HEK293 (cell line): ENCODE results near the gene APOL4.

Experiments
- CTCF ChIA-PET: fragments of 350-600 bp; formaldehyde crosslinking; extraction: SDS; loops from one replicate; lab custom pipeline; 2021; ENCODE audit warnings: antibody characterized with exemption; lab: Yijun Ruan, JAX
- POLR2A ChIA-PET: fragments of 300-600 bp; formaldehyde crosslinking; extraction: SDS; loops from one replicate; lab custom pipeline; 2020; ENCODE audit warnings: antibody characterized with exemption, inconsistent platforms; lab: Yijun Ruan, JAX
- H3K27ac ChIP-seq: fragments of 200-500 bp; sonication (Bioruptor generic); 2 replicates; pipeline ENCODE4 v1.5.1; 2014; ENCODE audit warnings: low read depth, low read length, control low read depth, inconsistent platforms; ENCODE audit errors: extremely low read depth
- H3K36me3 ChIP-seq, 2 experiments: fragments of 200-500 bp in 1 of 2; sonication (Bioruptor generic) in 1 of 2; 1 replicate in 1 of 2; 2 replicates in 1 of 2; pipeline ENCODE4 v1.5.1; 2014 to 2017; ENCODE audit warnings: inconsistent platforms in 2 of 2, low read length in 2 of 2; ENCODE audit not compliant: control insufficient read depth in 2 of 2, insufficient read depth in 1 of 2
- H3K4me1 ChIP-seq: fragments of 200-500 bp; sonication (Bioruptor generic); 2 replicates; pipeline ENCODE4 v1.5.1; 2014; ENCODE audit warnings: mild to moderate bottlenecking, low read length, inconsistent platforms; ENCODE audit not compliant: control insufficient read depth, insufficient read depth
- H3K4me3 ChIP-seq: 2 replicates; pipeline ENCODE4 v1.5.1; 2011; ENCODE audit warnings: low read depth, mild to moderate bottlenecking, control low read depth, low read length, moderate library complexity
- H3K9me3 ChIP-seq: fragments of 200-500 bp; sonication (Bioruptor generic); 2 replicates; pipeline ENCODE4 v1.5.1; 2014; ENCODE audit warnings: low read depth, low read length, inconsistent platforms; ENCODE audit not compliant: control insufficient read depth, insufficient read depth
- KLF1 ChIP-seq: fragments of 450-650 bp; formaldehyde crosslinking; IDR thresholded peaks from 2 replicates; pipeline ENCODE4 v1.5.1; 2016; ENCODE audit warnings: missing biosample characterization, missing genetic modification characterization
- SCRT1 ChIP-seq: fragments of 450-650 bp; formaldehyde crosslinking; IDR thresholded peaks from 2 replicates; pipeline ENCODE4 v1.5.1; 2016; ENCODE audit warnings: missing biosample characterization, missing genetic modification characterization, borderline replicate concordance
- SETDB1 ChIP-seq: IDR thresholded peaks from one replicate; pipeline ENCODE4 v1.6.1; 2017; ENCODE audit warnings: mild to moderate bottlenecking, low read length, moderate library complexity, mixed read lengths; ENCODE audit not compliant: insufficient read length
- SP2 ChIP-seq: fragments of 450-650 bp; formaldehyde crosslinking; IDR thresholded peaks from 2 replicates; pipeline ENCODE4 v1.5.1; 2016; ENCODE audit warnings: missing biosample characterization, missing genetic modification characterization
- ZBTB21 ChIP-seq: fragments of 450-650 bp; formaldehyde crosslinking; IDR thresholded peaks from 2 replicates; pipeline ENCODE4 v1.5.1; 2017; ENCODE audit warnings: missing biosample characterization, missing genetic modification characterization
- ZNF112 ChIP-seq: fragments of 450-650 bp; formaldehyde crosslinking; IDR thresholded peaks from 2 replicates; pipeline ENCODE4 v1.5.0; 2017; ENCODE audit warnings: missing biosample characterization, missing genetic modification characterization
- ZNF140 ChIP-seq: fragments of 450-650 bp; formaldehyde crosslinking; IDR thresholded peaks from 2 replicates; pipeline ENCODE4 v1.5.1; 2016; ENCODE audit warnings: missing biosample characterization, missing genetic modification characterization
- ZNF155 ChIP-seq: fragments of 450-650 bp; formaldehyde crosslinking; IDR thresholded peaks from 2 replicates; pipeline ENCODE4 v1.5.1; 2016; ENCODE audit warnings: missing biosample characterization, missing genetic modification characterization
- ZNF214 ChIP-seq: fragments of 450-650 bp; formaldehyde crosslinking; IDR thresholded peaks from 2 replicates; pipeline ENCODE4 v1.5.1; 2017; ENCODE audit warnings: missing biosample characterization, mild to moderate bottlenecking, missing genetic modification characterization, borderline replicate concordance
- ZNF391 ChIP-seq: fragments of 450-650 bp; formaldehyde crosslinking; IDR thresholded peaks from 2 replicates; pipeline ENCODE4 v1.5.1; 2016; ENCODE audit warnings: low read depth, missing biosample characterization, missing genetic modification characterization, borderline replicate concordance
- ZNF830 ChIP-seq: fragments of 450-650 bp; IDR thresholded peaks from 2 replicates; pipeline ENCODE4 v1.5.0; 2018; ENCODE audit warnings: missing biosample characterization, missing genetic modification characterization, low read depth, mild to moderate bottlenecking, moderate library complexity
- TF ChIP-seq, protein P1 (sequence below): fragments of 450-650 bp; formaldehyde crosslinking; IDR thresholded peaks from 2 replicates; pipeline ENCODE4 v1.5.1; 2017; ENCODE audit warnings: missing biosample characterization, missing genetic modification characterization
- TF ChIP-seq, protein P2 (sequence below): fragments of 450-650 bp; formaldehyde crosslinking; IDR thresholded peaks from 2 replicates; pipeline ENCODE4 v1.5.1; 2017; ENCODE audit warnings: missing biosample characterization, mild to moderate bottlenecking, missing genetic modification characterization, moderate library complexity
- TF ChIP-seq, protein P3 (sequence below): fragments of 450-650 bp; formaldehyde crosslinking; conservative IDR thresholded peaks from 2 replicates; pipeline ENCODE4 v1.5.1; 2016; ENCODE audit warnings: low read depth, missing biosample characterization, missing genetic modification characterization

Gene APOL4

DNA sequence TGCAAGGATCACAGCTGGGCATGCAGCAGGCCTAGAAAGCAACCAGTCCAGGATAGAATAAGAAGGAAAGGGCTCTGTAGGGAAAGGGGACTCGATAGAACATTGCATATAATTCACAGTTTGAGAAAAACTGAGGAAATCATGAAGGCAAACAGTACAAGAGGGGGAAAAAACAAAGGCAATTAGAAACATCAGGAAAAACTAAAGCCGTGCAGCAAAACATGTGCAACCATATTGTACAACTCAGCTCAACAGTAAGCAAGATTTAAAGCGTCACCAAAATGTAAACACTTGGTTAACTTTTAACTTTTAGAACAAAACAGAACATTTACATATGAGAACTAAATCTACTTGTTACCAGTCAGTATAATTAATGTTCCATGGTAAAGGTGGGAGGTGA, 49.5 kb downstream of the APOL4 start:
- no peak overlapping the region for H3K4me3 ChIP-seq
- no peaks in the 10 kb centered on the region for H3K4me1 ChIP-seq
- POLR2A ChIA-PET, result no interaction called here
- CTCF ChIA-PET, result interaction anchor here (0.7 to 2.6 kb wide), 4 partner anchors 9 to 30 kb away, joined by 4 to 19 read pairs (median 6); no protein-coding TSS in a partner anchor
- H3K36me3 ChIP-seq, result no peaks in the 10 kb centered on the region
- TF ChIP-seq, protein P1, sequence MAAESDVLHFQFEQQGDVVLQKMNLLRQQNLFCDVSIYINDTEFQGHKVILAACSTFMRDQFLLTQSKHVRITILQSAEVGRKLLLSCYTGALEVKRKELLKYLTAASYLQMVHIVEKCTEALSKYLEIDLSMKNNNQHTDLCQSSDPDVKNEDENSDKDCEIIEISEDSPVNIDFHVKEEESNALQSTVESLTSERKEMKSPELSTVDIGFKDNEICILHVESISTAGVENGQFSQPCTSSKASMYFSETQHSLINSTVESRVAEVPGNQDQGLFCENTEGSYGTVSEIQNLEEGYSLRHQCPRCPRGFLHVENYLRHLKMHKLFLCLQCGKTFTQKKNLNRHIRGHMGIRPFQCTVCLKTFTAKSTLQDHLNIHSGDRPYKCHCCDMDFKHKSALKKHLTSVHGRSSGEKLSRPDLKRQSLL (tag by site-specific recombination), result no peak
- TF ChIP-seq SP2 (no peak), SETDB1 (peak; percentile 40), ZNF391 (tag by site-specific recombination) (no peak)
- no peak overlapping the region for H3K27ac ChIP-seq
- H3K9me3 ChIP-seq, result no peaks in the 10 kb centered on the region

DNA sequence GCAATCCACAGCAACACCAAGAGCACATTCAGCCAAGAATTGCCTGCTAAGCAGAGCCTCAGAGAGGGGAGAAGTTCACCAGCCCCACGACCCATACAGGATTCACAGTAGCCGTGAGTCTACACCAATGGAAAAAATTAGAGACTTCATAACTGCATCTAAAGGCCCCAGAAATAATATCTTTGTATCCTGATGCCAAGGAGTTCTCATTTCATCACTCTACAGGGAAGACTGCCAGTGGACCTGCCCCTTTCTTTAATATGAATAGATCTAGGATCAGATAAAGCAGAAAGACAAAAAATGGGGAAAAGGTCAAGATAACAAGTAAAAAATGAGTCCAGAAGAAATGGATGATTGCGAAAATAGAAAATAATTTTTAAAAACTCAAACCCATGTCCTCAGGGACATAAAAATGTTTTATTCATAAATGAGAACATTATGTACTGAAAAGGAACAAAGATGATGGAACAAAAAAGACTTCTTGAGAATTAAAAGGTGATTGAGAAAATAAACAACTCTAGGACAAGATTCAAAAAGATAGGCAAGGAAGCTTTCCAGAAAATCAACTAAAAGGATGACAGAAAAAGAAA, 50.5 kb downstream of the APOL4 start:
- TF ChIP-seq ZNF155 (tag by site-specific recombination) (no peak), ZBTB21 (no peak), SCRT1 (no peak), KLF1 (no peak), ZNF140 (tag by site-specific recombination) (no peak), ZNF214 (tag by site-specific recombination) (no peak)
- TF ChIP-seq, protein P2, sequence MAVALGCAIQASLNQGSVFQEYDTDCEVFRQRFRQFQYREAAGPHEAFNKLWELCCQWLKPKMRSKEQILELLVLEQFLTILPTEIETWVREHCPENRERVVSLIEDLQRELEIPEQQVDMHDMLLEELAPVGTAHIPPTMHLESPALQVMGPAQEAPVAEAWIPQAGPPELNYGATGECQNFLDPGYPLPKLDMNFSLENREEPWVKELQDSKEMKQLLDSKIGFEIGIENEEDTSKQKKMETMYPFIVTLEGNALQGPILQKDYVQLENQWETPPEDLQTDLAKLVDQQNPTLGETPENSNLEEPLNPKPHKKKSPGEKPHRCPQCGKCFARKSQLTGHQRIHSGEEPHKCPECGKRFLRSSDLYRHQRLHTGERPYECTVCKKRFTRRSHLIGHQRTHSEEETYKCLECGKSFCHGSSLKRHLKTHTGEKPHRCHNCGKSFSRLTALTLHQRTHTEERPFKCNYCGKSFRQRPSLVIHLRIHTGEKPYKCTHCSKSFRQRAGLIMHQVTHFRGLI (tag by site-specific recombination), result no peak
- H3K4me1 ChIP-seq, result no peaks in the 10 kb centered on the region
- ChIA-PET POLR2A (no interaction called here), CTCF (interaction anchor here (0.6 to 2.6 kb wide), 6 partner anchors 9 to 336 kb away, joined by 3 to 19 read pairs (median 5); no protein-coding TSS in a partner anchor)
- no peak overlapping the region for H3K27ac ChIP-seq
- no peaks in the 10 kb centered on the region for H3K36me3 ChIP-seq
- H3K9me3 ChIP-seq, result no peaks in the 10 kb centered on the region
- H3K4me3 ChIP-seq, result no peak overlapping the region

DNA sequence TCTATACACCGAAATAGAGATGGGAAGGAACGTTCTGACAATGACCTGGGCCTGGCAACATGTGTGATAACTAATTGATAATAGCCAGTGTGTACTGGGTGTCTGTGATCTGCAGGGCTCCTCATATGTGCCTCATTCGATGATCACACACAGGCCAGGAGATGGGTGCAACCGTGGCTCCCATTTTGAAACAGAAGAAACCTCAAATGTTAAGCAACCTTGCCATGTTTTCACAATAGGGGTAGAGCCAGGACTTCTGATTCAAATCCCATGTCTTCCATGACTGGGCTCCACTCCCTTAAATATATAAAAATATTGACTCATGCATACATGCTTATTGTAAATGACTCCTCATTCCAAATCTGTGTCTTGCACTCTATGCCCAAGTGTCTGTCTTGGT, 52.2 kb downstream of the APOL4 start:
- no peaks in the 10 kb centered on the region for H3K9me3 ChIP-seq
- TF ChIP-seq, protein P3, sequence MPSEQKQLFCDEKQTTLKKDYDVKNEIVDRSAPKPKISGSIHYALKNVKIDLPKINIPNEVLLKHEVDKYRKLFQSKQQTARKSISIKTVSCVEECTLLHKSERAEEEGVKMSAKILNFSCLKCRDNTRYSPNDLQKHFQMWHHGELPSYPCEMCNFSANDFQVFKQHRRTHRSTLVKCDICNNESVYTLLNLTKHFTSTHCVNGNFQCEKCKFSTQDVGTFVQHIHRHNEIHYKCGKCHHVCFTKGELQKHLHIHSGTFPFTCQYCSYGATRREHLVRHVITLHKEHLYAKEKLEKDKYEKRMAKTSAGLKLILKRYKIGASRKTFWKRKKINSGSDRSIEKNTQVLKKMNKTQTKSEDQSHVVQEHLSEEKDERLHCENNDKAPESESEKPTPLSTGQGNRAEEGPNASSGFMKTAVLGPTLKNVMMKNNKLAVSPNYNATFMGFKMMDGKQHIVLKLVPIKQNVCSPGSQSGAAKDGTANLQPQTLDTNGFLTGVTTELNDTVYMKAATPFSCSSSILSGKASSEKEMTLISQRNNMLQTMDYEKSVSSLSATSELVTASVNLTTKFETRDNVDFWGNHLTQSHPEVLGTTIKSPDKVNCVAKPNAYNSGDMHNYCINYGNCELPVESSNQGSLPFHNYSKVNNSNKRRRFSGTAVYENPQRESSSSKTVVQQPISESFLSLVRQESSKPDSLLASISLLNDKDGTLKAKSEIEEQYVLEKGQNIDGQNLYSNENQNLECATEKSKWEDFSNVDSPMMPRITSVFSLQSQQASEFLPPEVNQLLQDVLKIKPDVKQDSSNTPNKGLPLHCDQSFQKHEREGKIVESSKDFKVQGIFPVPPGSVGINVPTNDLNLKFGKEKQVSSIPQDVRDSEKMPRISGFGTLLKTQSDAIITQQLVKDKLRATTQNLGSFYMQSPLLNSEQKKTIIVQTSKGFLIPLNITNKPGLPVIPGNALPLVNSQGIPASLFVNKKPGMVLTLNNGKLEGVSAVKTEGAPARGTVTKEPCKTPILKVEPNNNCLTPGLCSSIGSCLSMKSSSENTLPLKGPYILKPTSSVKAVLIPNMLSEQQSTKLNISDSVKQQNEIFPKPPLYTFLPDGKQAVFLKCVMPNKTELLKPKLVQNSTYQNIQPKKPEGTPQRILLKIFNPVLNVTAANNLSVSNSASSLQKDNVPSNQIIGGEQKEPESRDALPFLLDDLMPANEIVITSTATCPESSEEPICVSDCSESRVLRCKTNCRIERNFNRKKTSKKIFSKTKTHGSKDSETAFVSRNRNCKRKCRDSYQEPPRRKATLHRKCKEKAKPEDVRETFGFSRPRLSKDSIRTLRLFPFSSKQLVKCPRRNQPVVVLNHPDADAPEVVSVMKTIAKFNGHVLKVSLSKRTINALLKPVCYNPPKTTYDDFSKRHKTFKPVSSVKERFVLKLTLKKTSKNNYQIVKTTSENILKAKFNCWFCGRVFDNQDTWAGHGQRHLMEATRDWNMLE (tag by site-specific recombination), result no peak
- TF ChIP-seq ZNF112 (no peak), ZNF830 (tag by site-specific recombination) (no peak)
- H3K4me3 ChIP-seq, result no peak overlapping the region
- H3K27ac ChIP-seq, result no peak overlapping the region
- no peaks in the 10 kb centered on the region for H3K4me1 ChIP-seq
- H3K36me3 ChIP-seq, result no peaks in the 10 kb centered on the region
- POLR2A ChIA-PET, result no interaction called here
- CTCF ChIA-PET, result interaction anchor here (0.6 to 7.7 kb wide), 2 partner anchors 31 to 207 kb away, joined by 8 to 63 read pairs; no protein-coding TSS in a partner anchor
